ENCODE results near the gene ZNF768. TPM values are rescaled to one million over a fixed set of nuclear protein-coding genes. Genes with fewer than 3 reads are reported as not detected.

The ZNF768 gene
- total RNA-seq, 2 donors from 2014 or later = 25.0 to 36.3 TPM

DNA sequence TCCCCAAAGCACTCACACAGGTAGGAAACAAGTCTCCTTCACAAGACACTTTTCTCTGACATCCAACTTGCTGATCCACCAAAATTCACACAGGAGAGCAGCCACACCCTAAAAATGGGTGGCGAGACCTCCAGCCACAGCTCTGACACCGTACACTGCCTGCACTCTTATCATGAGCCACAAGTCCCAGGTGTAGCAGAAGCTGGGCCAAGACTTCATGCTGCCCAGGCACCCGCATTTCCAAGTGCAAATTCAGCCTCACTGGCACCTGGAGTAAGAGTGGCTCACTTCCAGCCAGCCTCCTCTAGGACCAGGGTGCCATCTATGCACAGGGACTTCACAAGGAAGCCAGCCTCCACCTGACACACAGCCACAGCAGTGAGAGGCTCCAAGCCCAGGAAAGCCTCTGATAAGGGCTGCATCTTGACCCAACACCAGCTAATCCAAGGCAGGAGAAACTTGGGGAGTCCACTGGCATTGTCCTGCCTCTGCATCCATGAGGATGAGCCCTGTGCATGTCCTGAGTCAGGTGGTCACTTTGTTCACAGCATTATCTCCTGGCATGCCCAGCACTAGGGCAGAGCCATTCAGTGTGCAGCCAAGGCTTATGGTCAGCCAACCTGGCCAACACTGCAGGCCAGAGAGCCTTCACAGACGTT, 2.6 kb upstream of the ZNF768 start:
- H3K36me3 ChIP-seq = peaks cover 9% of the 10 kb centered on the region
- TF ChIP-seq, protein P1, sequence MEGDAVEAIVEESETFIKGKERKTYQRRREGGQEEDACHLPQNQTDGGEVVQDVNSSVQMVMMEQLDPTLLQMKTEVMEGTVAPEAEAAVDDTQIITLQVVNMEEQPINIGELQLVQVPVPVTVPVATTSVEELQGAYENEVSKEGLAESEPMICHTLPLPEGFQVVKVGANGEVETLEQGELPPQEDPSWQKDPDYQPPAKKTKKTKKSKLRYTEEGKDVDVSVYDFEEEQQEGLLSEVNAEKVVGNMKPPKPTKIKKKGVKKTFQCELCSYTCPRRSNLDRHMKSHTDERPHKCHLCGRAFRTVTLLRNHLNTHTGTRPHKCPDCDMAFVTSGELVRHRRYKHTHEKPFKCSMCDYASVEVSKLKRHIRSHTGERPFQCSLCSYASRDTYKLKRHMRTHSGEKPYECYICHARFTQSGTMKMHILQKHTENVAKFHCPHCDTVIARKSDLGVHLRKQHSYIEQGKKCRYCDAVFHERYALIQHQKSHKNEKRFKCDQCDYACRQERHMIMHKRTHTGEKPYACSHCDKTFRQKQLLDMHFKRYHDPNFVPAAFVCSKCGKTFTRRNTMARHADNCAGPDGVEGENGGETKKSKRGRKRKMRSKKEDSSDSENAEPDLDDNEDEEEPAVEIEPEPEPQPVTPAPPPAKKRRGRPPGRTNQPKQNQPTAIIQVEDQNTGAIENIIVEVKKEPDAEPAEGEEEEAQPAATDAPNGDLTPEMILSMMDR (IDR thresholded peaks at IDR 0.05) = no peak
- no peak overlapping the region for H3K4me3 ChIP-seq
- H3K9me3 ChIP-seq = no peaks in the 10 kb centered on the region
- H3K4me1 ChIP-seq (ENCODE audit: control insufficient read depth in 1 of 2, low read depth in 2 of 2) = peaks cover 11 to 30% of the 10 kb centered on the region in 2 donors
- H3K27me3 ChIP-seq (replicated peaks; ENCODE audit: insufficient read depth) = no peaks in the 10 kb centered on the region
- DNase-seq (ENCODE audit: low spot score) = no peak
- ATAC-seq (ENCODE audit: insufficient number of reproducible peaks, low FRiP score, low read depth) = no peak
- H3K27ac ChIP-seq = no peak overlapping the region

DNA sequence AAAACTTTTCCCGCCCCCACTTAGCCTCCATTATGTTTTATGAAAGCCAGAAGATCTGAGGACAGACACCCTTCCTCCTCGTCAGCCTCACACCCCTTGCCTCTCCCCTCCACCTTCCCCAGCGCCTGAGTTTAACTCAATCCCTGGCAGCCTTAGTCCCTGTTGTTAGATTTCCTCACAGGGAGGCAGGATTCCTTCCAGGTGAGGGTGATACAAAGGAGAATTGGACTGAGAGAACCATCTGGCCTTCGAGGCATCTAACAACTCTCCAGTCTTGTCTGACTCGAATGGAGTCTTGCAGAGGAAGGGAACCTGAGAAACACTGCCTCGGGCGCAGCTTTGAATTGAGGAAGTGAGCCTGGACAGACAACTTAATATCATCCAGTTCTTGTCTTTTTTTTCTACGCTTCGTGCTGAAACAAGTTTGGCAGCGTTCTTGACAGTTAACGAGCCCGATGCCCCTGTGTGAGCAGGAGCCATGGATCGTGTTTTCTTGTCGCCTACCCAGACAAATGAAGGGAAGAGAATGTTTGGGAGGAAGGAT, 1.3 kb upstream of the ZNF768 start:
- Histone ChIP-seq H3K4me1 (ENCODE audit: control insufficient read depth in 1 of 2, low read depth in 2 of 2) (peaks cover 4 to 18% of the 10 kb centered on the region in 2 donors), H3K36me3 (peaks cover 8% of the 10 kb centered on the region), H3K27me3 (replicated peaks; ENCODE audit: insufficient read depth) (no peaks in the 10 kb centered on the region), H3K9me3 (no peaks in the 10 kb centered on the region), H3K4me3 (peak overlapping the region; percentile 98), H3K27ac (peak overlapping the region; percentile 81 to 99)
- DNase-seq (ENCODE audit: low spot score) (no peak), ATAC-seq (ENCODE audit: insufficient number of reproducible peaks, low FRiP score, low read depth) (no peak)
- TF ChIP-seq, protein P1 (IDR thresholded peaks at IDR 0.05) = no peak

DNA sequence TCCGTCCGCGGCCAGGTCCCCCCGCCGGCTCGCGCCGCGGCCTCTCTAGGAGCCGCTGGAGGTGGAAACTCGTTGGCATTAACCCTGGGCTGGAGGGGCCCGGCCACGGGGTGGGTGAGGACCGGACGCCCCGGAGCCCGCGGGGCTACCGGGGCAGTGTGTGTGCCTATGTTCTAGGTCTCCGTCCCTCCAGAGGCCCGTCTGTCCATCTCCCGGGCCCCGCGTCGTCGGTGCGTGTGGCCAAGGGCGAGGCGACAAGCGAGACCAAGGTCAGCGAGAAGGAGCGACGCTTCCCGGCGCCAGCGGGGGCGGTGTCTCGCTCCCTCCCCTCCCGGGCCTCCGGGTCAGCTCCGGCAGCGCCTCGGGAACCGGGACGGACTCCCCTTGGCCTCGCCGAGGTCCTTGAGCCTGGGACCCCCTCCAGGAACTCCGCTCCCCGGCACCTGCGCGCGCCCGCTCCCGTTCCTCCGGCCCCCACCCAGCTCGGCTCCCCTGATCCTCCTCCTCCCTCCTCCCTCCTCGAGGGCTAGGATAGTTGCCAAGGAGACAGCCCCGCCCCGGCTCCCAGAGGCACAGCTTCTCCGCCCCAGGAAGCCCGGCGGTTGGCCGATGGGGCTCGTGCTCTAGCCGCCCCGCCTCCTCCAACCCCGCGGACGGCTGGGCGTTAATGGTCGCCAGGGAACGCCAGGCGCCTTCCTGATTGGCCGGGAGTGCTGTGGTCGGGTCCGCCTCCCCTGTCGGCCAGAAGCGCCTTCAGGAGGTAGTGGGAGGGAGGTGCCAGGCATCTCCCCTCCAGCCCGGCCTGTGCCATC, 663 bp upstream of the ZNF768 start:
- Histone ChIP-seq H3K9me3 (no peaks in the 10 kb centered on the region), H3K4me1 (ENCODE audit: control insufficient read depth in 1 of 2, low read depth in 2 of 2) (peaks cover 4 to 18% of the 10 kb centered on the region in 2 donors), H3K4me3 (peak overlapping the region; percentile 98), H3K27me3 (replicated peaks; ENCODE audit: insufficient read depth) (no peaks in the 10 kb centered on the region), H3K27ac (peak overlapping the region; percentile 93 to 99), H3K36me3 (peaks cover 3% of the 10 kb centered on the region)
- TF ChIP-seq, protein P1 (IDR thresholded peaks at IDR 0.05) = peak; percentile 39
- peak; percentile 87 for ATAC-seq (ENCODE audit: insufficient number of reproducible peaks, low FRiP score, low read depth)
- peak; percentile 94 for DNase-seq (ENCODE audit: low spot score)

DNA sequence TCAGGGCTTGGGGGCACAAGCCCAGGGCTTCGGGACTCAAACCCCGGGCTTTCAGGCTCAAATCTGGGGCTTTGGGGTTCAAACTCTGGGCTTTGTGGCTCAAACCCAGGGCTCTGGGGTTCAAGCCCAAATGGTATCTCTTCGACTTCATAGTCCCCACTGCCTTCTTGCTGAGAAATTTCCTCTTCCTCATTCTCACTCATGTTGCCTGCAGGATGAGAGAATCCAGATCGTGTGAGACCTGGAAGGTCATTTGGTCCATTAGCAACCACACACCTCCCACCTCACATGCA, 576 bp downstream of the ZNF768 start:
- peak overlapping the region; percentile 93 to 99 for H3K27ac ChIP-seq
- TF ChIP-seq, protein P1 (IDR thresholded peaks at IDR 0.05) = no peak
- H3K36me3 ChIP-seq = peaks cover 3% of the 10 kb centered on the region
- ATAC-seq (ENCODE audit: insufficient number of reproducible peaks, low FRiP score, low read depth) = no peak
- peaks cover 4 to 18% of the 10 kb centered on the region in 2 donors for H3K4me1 ChIP-seq (ENCODE audit: control insufficient read depth in 1 of 2, low read depth in 2 of 2)
- no peaks in the 10 kb centered on the region for H3K27me3 ChIP-seq (replicated peaks; ENCODE audit: insufficient read depth)
- no peaks in the 10 kb centered on the region for H3K9me3 ChIP-seq
- no peak for DNase-seq (ENCODE audit: low spot score)
- peak overlapping the region; percentile 98 for H3K4me3 ChIP-seq

All from thoracic aorta (tissue), 2 donors.